22Rv1 (cell line): Measurements from ENCODE around the gene PIWIL1.

Source experiments
- ZFX ChIP-seq: fragments of 450-650 bp; IDR thresholded peaks from 2 replicates; pipeline ENCODE4 v1.6.1; 2017; ENCODE audit warnings: antibody characterized with exemption, borderline replicate concordance
- TF ChIP-seq, protein P1 (sequence below): fragments of 450-650 bp; IDR thresholded peaks from 2 replicates; pipeline ENCODE4 v1.5.1; 2017; ENCODE audit warnings: mild to moderate bottlenecking

DNA sequence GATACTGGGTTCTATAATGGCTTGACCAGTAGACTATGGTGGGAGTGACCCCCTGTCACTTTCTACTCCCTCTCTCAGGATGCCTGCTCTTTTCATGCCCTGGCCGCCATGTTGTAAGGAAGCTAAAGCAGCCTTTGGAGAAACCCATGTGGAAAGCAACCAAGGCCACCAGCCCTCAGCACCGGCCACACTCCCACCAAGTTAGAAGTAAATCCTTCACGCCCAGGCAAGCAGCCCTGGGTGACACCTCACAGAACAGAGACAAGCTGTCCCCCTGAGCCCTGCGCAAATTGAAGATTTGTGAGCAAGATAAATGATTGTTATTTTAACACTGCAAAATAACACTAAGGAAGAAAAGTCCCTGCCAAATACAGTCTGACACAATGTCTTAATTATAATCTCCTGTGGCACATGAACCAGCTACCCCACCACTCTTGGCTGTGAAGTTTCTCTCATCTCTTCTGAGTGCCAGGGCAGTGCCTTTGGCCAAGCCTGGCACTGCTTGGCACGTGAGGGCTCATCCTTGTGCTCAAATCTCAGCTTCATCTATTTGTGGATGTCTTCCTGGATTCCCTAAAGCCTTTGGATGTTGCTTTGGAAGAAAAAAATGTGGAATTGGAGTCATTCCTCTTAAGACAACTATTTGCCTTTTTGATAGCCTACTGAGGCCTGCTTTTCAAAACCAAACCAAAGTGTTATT lies 39.2 kb upstream of the PIWIL1 start:
- TF ChIP-seq, protein P1, sequence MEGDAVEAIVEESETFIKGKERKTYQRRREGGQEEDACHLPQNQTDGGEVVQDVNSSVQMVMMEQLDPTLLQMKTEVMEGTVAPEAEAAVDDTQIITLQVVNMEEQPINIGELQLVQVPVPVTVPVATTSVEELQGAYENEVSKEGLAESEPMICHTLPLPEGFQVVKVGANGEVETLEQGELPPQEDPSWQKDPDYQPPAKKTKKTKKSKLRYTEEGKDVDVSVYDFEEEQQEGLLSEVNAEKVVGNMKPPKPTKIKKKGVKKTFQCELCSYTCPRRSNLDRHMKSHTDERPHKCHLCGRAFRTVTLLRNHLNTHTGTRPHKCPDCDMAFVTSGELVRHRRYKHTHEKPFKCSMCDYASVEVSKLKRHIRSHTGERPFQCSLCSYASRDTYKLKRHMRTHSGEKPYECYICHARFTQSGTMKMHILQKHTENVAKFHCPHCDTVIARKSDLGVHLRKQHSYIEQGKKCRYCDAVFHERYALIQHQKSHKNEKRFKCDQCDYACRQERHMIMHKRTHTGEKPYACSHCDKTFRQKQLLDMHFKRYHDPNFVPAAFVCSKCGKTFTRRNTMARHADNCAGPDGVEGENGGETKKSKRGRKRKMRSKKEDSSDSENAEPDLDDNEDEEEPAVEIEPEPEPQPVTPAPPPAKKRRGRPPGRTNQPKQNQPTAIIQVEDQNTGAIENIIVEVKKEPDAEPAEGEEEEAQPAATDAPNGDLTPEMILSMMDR = no peak
- TF ChIP-seq ZFX = no peak
